GM21423 (cell line): ENCODE measurements around the gene TUBAL3.
"Not testable (repeated sequence)": the region's sequence is repeated elsewhere in the genome, so short reads cannot be mapped to it uniquely, and the experiment has no call there.

Experiments
- ATAC-seq: cut with Tn5 transposase; IDR thresholded peaks from one replicate; pipeline ENCODE4 v1.9.1; 2021; ENCODE audit warnings: mild to moderate bottlenecking, moderate library complexity; ENCODE audit not compliant: unreplicated experiment

TUBAL3 gene

DNA sequence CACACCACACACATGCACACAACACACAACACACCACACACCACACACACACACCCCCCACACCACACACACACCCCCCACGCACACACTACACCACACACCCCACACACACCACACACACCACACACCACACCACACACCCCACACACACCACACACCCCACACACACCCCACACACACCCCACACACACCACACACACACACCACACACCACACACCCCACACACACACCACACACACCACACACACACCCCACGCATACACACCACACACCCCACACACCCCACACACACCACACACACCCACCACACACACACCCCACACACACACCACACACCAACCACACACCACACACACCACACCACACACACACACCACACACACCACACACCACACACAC, 23.4 kb downstream of the TUBAL3 start:
- ATAC-seq = no peak

DNA sequence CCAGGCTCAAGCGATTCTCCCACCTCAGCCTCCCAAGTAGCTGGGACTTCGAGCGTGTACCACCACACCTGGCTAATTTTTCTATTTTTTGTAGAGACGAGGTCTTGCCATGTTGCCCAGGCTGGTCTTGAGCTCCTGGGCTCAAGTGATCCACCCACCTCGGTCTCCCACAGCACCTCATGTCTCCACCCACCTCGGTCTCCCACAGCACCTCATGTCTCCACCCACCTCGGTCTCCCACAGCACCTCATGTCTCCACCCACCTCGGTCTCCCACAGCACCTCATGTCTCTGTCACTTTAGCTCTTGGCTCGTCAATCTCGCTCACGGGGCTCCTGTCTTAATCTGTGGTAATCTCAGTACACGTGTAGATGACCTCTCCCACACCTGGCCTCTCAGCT, 24.2 kb downstream of the TUBAL3 start:
- not testable (repeated sequence) for ATAC-seq

DNA sequence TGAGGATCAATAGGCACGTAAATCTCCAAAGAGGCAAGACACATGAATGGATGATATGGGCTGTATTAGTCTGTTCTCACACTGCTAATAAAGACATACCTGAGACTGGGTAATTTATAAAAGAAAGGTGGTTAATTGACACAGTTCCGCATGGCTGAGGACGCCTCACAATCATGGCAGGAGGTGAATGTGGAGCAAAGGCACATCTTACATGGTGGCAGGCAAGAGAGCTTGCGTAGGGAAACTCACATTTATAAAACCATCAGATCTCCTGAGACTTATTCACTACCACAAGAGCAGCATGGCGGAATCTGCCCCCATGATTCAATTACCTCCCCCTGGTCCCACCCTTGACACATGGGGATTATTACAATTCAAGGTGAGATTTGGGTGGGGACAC, 25.4 kb downstream of the TUBAL3 start:
- ATAC-seq = not testable (repeated sequence)

DNA sequence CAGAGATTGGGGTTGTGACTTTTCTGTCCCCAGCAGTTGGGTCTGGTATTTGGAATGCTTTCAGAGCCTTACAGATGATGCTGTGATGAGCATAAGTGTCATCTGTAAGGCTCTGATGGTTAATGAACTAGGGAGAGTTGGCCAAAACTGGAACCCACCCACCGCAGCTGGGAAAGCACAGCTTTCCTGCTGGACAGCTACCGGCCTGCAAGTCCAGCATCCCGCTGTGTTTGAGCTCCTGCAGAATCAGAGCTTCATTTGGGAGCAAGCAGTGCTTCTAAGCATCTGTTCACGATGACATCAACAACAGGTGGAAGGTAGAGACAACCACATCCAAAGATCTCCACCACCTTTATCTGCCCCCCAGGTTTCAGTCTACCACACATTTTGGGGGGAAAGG, 28.2 kb downstream of the TUBAL3 start:
- ATAC-seq = no peak

DNA sequence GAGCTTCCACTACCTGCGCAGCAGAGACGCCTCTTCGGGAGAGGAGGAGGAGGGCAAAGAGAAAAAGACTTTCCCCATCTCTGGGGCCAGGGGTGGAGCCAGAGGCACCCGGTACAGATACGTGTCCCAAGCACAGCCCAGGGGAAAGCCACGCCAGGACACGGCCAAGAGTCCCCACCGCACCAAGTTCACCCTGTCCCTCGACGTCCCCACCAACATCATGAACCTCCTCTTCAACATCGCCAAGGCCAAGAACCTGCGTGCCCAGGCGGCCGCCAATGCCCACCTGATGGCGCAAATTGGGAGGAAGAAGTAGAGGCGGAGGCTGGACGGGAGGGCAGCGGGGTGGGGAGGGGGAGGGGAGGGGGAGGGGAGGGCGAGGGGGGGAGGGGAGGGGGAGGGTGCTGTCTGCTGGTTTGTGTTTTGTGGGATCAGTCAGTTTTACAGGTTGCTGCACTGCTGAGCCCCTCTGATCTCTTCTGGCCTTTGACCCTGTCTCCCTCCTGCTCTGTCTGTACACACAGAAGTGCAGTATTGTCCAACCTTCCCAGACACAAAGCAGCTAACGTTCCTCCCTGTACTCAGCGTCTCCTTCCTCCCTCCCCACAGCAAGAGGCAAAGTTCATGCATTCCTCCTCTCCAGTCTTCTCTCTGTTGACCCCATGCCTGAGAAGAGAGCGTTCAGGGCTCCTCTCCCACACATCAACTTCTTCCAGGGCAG, 30.6 kb downstream of the TUBAL3 start:
- no peak for ATAC-seq

DNA sequence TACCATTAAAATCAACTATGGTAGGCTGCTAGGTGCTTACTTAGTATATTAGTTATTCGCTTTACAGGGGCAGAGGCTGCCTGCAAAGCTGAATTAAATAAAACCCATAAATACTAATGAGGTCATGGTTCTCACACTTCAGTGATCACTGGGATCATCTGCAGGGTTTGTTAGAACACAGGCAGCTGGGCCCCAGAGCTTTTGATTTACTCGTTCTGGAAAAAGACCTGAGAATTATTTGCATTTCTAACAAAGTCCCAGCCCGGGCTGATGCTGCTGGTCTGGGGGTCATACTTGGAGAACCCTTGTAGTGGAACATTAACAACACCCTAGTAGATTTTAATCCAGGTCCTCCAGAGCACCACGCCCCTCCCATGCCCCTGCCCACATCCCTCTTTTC, 31.3 kb downstream of the TUBAL3 start:
- no peak for ATAC-seq

DNA sequence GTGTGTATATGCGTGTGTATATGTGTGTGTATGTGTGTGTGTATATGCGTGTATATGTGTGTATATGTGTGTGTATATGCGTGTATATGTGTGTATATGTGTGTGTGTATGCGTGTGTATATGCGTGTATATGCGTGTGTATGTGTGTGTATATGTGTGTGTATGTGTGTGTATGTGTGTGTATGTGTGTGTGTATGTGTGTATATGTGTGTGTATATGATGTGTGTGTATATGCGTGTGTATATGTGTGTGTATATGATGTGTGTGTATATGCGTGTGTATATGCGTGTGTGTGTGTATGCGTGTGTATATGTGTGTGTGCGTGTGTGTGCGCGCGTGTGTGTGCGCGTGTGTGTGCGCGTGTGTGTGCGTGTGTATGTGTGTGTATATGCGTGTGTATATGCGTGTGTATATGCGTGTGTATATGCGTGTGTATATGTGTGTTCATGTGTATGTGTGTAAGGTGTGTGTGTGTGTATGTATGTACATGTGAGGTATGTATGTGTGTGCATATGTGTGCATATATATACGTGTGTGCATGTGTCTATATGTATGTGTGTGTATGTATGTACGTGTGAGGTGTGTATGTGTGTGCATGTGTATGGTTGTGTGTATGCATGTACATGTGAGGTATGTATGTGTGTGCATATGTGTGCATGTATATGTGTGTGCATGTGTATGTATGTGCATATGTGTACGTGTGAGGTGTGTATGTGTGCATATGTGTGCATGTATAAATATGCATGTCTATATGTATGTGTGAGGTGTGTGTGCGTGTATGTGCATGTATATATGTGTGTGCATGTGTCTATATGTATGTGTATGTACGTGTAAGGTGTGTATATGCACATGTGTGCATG, 33.9 kb downstream of the TUBAL3 start:
- ATAC-seq = no peak

GRCh38 chr10:5369362-5370158, 35.1 kb downstream of the TUBAL3 start:
- no peak for ATAC-seq

DNA sequence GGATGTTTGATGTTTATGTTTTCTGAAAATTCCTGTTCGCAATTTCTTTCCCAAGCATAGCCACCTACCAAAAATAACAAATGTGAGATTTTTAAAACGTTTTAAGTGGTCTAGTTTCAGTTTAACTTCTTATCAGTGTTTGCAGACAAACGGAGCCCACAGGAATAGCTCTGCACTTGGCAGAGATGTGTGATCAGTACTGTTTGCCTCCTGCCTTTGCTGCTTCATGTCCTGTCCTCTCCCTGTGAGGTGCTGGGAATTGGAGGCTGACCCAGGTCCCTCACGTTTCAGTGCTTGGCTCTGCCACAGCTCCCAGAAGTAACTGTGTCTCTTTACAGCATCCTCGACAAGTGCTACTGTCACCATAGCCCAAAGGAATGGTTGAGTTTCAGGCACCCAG, 38.7 kb downstream of the TUBAL3 start:
- no peak for ATAC-seq

GRCh38 chr10:5364890-5365338, 39.7 kb downstream of the TUBAL3 start, which contains the start of gene UCN3:
UCN3 (plus strand) TSS chr10:5364966; CDS start chr10:5373721, 8,755 bp downstream.
- no peak for ATAC-seq

DNA sequence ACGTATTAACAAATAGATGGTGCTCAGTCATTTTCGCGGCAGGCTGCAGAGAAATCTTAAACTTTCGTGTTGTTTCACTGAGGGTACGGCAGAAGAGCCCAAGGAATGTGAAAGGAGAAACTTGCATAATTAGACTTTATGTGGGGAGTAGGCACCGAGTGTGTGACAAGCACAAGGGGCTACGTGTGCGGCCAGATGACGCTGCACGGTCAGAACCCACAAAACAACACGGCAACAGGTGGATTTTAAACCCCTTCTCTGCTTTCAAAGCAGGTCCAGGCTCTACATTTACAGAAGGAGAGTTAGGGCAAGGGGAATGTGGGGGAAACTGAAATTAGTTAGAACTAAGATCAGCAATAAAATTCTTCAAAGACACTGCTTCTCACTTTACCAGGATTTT, 40.3 kb downstream of the TUBAL3 start:
- ATAC-seq = no peak

DNA sequence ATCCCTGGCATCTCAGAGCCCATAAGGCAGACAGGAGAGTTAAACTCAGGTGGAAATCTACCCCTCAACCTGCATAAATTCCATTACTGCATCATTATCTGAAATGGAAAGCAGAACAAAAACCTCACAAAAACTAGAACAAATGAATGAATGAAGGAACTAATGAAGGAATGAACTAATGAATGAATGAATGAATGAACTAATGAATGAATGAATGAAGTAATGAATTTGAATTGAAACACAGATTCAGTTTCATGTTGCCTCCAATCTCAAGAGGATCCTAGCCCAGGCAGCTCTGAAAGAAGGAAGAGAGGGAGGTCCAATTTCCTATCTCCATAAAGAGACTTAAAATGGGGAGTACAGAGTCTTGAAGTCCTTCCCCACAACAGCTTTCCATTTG, 41.8 kb downstream of the TUBAL3 start:
- no peak for ATAC-seq

DNA sequence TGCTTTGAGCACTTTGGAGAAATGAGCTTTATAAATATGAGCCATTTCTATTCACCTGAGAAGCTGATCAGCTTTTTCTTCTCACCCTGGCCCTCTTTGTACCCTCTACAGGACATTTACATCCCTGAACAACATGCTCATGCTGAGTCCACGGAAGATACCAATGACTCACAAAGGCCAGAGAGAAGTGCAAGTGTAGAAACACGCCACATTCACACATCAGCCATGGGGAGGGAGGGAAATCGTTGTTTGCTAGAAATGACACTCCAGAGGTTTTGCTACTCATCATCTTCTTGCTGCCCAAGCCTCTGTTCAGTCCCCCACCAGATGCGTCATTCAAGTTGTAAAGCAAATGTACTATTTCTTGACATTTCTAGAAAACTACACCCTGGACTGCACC, 42.7 kb downstream of the TUBAL3 start:
- no peak for ATAC-seq

- no peak for ATAC-seq
These were observed 44.2 kb downstream of the TUBAL3 start for GRCh38 chr10:5360318-5360915.

- ATAC-seq = no peak
These were observed 48.3 kb downstream of the TUBAL3 start for GRCh38 chr10:5356302-5356763.

DNA sequence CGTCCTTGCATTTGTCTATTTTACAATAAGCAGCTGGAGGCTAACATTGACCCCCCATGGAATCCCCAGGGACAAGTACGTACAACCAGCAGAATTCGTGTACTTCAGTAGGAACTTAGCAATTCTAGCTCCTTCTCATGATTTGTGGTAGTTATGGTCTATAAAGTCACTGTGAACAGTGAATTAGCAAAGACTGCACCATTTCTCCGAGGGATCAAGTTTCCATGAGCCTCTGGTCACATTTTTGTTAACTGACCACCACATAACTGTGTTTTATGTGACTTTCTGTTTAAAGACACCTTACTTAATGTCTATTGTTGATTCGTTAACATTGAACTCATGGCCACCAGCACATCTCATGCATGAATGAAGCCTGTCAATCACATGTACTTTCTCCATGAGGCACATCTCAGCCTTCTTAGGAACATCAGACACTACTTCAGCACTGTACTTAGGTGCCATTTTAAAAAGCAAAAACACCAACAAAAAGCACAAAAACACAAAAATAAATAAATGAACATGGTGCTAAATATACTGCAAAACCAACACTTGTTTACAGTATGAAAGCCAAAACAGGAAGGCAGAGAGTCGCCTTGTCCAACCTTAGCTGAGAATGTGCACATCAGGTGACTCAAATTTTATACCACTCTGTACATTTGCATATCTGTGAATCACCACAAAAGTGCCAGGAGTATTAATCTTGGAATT, 48.9 kb downstream of the TUBAL3 start:
- ATAC-seq = no peak

GRCh38 chr10:5354068-5354467, 50.6 kb downstream of the TUBAL3 start:
- peak; percentile 81 for ATAC-seq

DNA sequence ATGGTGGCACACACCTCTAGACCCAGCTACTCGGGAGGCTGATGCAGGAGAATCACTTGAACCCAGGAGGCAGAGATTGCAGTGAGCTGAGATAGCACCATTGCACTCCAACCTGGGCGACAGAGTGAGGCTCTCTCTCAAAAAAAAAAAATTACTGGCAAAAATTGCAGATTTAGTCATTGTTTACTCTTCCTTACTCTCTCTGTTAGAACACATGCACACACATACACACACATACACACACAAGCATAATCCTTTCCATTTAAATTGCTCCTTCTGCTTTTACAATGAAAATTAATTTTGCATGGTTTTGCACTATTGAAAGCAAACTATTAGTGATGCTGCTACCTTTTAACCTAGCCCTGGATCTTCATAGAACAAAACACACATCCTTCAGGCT, 55.3 kb downstream of the TUBAL3 start:
- no peak for ATAC-seq

DNA sequence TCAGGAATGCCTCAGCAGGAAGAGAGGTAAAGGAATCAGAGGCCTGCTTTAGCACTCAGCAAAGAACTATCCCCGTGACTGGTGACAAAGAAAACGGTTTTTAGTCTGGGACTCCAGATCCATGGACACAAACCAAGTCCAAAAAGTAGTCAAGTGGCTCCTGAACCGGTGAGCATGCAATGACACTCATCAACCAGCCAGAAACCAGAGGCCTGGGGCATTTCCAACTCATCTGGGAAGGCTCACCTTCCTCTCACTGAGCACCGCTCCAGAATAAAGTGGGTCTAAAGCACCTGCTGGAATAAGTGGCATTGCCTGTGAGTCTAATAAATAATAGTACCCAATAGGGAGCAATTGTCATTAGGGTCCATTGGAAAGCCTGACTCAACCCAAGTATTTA, 57.7 kb downstream of the TUBAL3 start:
- ATAC-seq = no peak

DNA sequence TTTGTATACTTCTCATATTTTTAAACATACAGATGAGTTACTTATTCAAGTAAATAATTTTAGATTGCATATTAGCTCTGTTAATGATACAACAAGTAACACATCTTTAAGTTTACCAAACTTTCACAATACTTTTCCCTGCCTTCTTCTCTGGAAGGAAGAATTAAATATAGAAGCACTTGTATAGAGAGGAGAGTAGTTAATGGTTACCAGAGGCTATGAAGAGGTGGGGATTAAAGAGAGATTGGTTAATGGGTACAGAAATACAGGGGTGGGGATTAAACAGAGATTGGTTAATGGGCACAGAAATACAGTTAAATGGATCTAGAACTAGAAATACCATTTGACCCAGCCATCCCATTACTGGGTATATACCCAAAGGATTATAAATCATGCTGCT, 59.9 kb downstream of the TUBAL3 start:
- no peak for ATAC-seq
